GM19239 (cell line): ENCODE results near the gene FOXB2.
"Not testable (repeated sequence)": the region's sequence is repeated elsewhere in the genome, so short reads cannot be mapped to it uniquely, and the experiment has no call there.

ENCODE experiments used
- DNase-seq: peaks from one replicate; pipeline ENCODE4 v3.0.0; 2011; ENCODE audit warnings: low spot score; ENCODE audit not compliant: insufficient read length
- FAIRE-seq: peaks from 2 replicates; lab custom pipeline; 2011; peaks lifted over from hg19 to GRCh38; lab: Jason Lieb, UNC

FOXB2 gene

GRCh38 chr9:77040340-77040739, 20.9 kb downstream of the FOXB2 start:
- FAIRE-seq (no peak), DNase-seq (no peak)

GRCh38 chr9:77043743-77044142, 24.3 kb downstream of the FOXB2 start:
- not testable (repeated sequence) for FAIRE-seq, DNase-seq

GRCh38 chr9:77060681-77061080, 41.2 kb downstream of the FOXB2 start:
- FAIRE-seq, DNase-seq: not testable (repeated sequence)

DNA sequence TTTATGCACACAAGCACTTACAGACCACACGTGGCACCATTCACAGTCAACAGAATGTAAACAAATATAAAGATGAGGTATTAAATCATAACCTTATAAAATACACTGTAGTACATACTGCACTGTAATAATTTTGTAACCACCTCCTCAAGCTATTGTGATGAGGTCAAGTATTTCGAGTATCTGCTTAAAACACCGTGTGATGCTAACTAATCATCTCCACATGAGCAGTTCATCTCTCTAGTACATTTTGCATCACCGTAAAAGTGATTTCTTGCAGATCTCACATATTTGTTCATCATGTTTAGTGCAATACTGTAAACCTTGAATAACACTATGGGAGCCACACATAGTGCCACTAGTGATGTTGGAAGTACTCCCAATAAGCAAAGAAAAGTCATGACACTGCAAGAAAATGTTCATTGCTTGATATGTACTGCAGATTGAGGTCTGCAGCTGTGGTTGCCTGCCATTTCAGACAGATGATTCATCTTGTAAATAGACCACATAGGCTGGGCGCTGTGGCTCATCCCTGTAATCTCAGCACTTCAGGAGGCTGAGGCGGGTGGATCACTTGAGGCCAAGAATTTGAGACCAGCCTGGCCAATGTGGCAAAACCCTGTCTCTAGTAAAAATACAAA, 44.3 kb downstream of the FOXB2 start:
- DNase-seq (no peak), FAIRE-seq (no peak)

- DNase-seq (no peak), FAIRE-seq (no peak)
Observed at GRCh38 chr9:77066388-77066787, 46.9 kb downstream of the FOXB2 start.
